Calu3 (cell line): Measurements from ENCODE around the gene SLC26A8. TPM values are rescaled to one million over a fixed set of nuclear protein-coding genes. Genes with fewer than 3 reads are reported as not detected.

Experiments
- BruUV-seq: library from RNA; stranded (reverse); fragments of 400-500 nt; replicated peaks from 2 replicates; lab custom pipeline; 2021; lab: Mats Ljungman, UMichigan
- CTCF ChIA-PET: fragments of 300-600 bp; sonication (Branson Sonifier 250); formaldehyde crosslinking; loops from one replicate; lab custom pipeline; 2022; ENCODE audit warnings: antibody characterized with exemption; lab: Charles Lee
- DNase-seq: peaks from one replicate; pipeline ENCODE4 v3.0.0; 2022
- H3K27ac Mint-ChIP-seq: one replicate; pipeline ENCODE4 v1.8.0; 2022; ENCODE audit warnings: mixed read lengths; ENCODE audit not compliant: unreplicated experiment
- H3K27me3 Mint-ChIP-seq: one replicate; pipeline ENCODE4 v1.8.0; 2022; ENCODE audit warnings: mixed read lengths; ENCODE audit not compliant: unreplicated experiment
- H3K36me3 Mint-ChIP-seq: one replicate; pipeline ENCODE4 v1.8.0; 2022; ENCODE audit warnings: mild to moderate bottlenecking, moderate library complexity, mixed read lengths; ENCODE audit not compliant: insufficient read depth, unreplicated experiment
- H3K4me1 Mint-ChIP-seq: one replicate; pipeline ENCODE4 v1.8.0; 2022; ENCODE audit warnings: mild to moderate bottlenecking, low read depth, mixed read lengths; ENCODE audit not compliant: unreplicated experiment
- H3K4me3 Mint-ChIP-seq: one replicate; pipeline ENCODE4 v1.8.0; 2022; ENCODE audit warnings: mild to moderate bottlenecking, low read depth, moderate library complexity, mixed read lengths; ENCODE audit not compliant: unreplicated experiment
- H3K9me3 Mint-ChIP-seq: one replicate; pipeline ENCODE4 v1.8.0; 2022; ENCODE audit warnings: low read depth, mixed read lengths; ENCODE audit not compliant: unreplicated experiment
- intact Hi-C: fragments of 100-400 bp; cut with micrococcal nuclease; formaldehyde crosslinking; loops from one replicate; pipeline ENCODE4 v1.10.0; 2022; ENCODE audit not compliant: unreplicated experiment
- total RNA-seq: library from RNA; stranded (reverse); gene quantifications from 2 replicates; pipeline ENCODE4 v1.2.3, GENCODE V29; 2022
- TF ChIP-seq, protein P1 (sequence below): fragments of 200-600 bp; IDR thresholded peaks from one replicate; pipeline ENCODE4 v1.8.0; 2022; ENCODE audit warnings: antibody characterized with exemption; ENCODE audit not compliant: unreplicated experiment

Gene SLC26A8
- total RNA-seq, 1 experiment from 2014 or later = not detected

DNA sequence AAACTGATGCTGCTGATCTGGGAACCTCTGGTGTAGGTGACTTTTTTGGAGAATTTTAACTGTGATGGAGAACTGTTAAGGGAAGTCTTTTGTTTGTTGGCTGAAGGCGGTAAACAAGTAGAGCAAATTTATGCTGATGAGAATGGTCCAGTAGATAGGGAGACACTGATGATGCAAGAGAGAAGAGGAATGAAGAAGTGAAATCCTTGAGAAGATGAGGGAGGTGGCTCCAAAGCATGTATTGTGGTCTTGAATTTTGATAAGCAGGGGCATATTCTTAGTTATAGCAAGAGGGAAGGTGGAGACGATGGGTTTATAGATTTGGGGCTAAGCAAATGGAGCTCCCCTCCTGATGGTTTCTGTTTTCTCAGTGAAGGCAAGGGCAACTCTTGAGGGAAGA is 25.1 kb upstream of the SLC26A8 start:
- TF ChIP-seq, protein P1, sequence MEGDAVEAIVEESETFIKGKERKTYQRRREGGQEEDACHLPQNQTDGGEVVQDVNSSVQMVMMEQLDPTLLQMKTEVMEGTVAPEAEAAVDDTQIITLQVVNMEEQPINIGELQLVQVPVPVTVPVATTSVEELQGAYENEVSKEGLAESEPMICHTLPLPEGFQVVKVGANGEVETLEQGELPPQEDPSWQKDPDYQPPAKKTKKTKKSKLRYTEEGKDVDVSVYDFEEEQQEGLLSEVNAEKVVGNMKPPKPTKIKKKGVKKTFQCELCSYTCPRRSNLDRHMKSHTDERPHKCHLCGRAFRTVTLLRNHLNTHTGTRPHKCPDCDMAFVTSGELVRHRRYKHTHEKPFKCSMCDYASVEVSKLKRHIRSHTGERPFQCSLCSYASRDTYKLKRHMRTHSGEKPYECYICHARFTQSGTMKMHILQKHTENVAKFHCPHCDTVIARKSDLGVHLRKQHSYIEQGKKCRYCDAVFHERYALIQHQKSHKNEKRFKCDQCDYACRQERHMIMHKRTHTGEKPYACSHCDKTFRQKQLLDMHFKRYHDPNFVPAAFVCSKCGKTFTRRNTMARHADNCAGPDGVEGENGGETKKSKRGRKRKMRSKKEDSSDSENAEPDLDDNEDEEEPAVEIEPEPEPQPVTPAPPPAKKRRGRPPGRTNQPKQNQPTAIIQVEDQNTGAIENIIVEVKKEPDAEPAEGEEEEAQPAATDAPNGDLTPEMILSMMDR = no peak
- Mint-ChIP-seq H3K4me3 (no peak overlapping the region), H3K36me3 (no peaks in the 10 kb centered on the region), H3K27ac (no peak overlapping the region), H3K4me1 (no peaks in the 10 kb centered on the region), H3K27me3 (no peaks in the 10 kb centered on the region), H3K9me3 (no peaks in the 10 kb centered on the region)
- CTCF ChIA-PET = interaction anchor here (0.8 kb wide), 1 partner anchor 9 kb away, joined by 3 read pairs; no protein-coding TSS in a partner anchor
- no TSS peak for BruUV-seq
- DNase-seq = no peak
- intact Hi-C loops = no loop called here

DNA sequence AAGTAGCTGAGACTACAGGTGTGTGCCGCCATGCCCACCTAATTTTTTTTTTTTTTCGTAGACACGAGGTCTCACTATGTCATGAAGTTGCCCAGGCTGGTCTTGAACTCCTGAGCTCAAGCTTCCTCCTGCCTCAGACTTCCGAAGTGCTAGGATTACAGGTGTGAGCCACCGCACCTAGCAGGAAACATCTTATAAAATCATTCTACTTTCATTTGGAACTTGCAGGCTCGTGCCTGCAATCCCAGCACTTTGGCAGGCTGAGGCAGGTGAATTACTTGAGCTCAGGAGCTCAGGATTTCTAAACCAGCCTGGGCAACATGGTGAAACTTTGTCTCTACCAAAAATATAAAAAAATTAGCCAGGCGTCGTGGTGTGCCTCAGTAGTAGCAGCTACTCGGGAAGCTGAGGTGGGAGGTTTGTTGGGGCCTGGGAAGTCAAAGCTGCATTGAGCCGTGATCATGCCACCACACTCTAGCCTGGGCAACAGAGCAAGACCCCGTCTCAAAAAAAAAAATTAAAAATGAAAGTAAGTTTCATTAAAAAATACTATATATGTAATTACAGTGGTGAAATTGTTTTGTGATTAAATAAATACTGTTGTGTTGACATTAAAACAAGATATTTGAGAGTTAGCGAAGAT is 18.3 kb upstream of the SLC26A8 start:
- CTCF ChIA-PET = no interaction called here
- H3K4me3 Mint-ChIP-seq = no peak overlapping the region
- intact Hi-C loops = no loop called here
- no peaks in the 10 kb centered on the region for H3K36me3 Mint-ChIP-seq
- BruUV-seq = no TSS peak
- H3K27me3 Mint-ChIP-seq = no peaks in the 10 kb centered on the region
- H3K9me3 Mint-ChIP-seq = no peaks in the 10 kb centered on the region
- DNase-seq = no peak
- peaks cover 15% of the 10 kb centered on the region for H3K4me1 Mint-ChIP-seq
- H3K27ac Mint-ChIP-seq = no peak overlapping the region
- TF ChIP-seq, protein P1 = no peak

GRCh38 chr6:36040958-36041357 is 16.5 kb upstream of the SLC26A8 start:
- Mint-ChIP-seq H3K27me3 (no peaks in the 10 kb centered on the region), H3K27ac (no peak overlapping the region), H3K4me3 (no peak overlapping the region), H3K4me1 (peaks cover 23% of the 10 kb centered on the region), H3K36me3 (no peaks in the 10 kb centered on the region), H3K9me3 (no peaks in the 10 kb centered on the region)
- intact Hi-C loops = no loop called here
- TF ChIP-seq, protein P1 = no peak
- DNase-seq = no peak
- CTCF ChIA-PET = no interaction called here
- no TSS peak for BruUV-seq

DNA sequence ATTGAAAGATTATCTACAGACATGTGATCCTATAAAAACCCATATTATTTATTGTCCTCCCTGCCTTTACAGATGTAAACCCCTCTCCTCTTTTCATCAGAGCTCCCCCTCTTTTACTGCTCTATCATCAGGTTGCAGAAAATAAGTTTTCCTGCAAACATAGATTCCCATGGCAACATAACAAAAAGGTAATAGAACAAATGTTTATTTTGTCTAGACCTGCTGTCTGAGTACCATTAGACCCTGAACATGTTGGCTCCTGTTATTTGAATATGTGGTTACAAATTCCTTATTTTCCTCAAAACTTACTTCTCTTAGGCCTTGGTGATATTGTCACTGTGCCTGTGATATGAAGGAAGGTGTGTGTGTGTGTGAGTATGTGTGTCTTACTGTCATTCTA is 14.7 kb upstream of the SLC26A8 start:
- H3K27ac Mint-ChIP-seq = no peak overlapping the region
- intact Hi-C loops = no loop called here
- H3K4me3 Mint-ChIP-seq = no peak overlapping the region
- peaks cover 32% of the 10 kb centered on the region for H3K4me1 Mint-ChIP-seq
- H3K9me3 Mint-ChIP-seq = no peaks in the 10 kb centered on the region
- H3K36me3 Mint-ChIP-seq = no peaks in the 10 kb centered on the region
- TF ChIP-seq, protein P1 = no peak
- H3K27me3 Mint-ChIP-seq = no peaks in the 10 kb centered on the region
- CTCF ChIA-PET = interaction anchor here (1.1 kb wide), 1 partner anchor 10 kb away, joined by 9 read pairs; no protein-coding TSS in a partner anchor
- DNase-seq = no peak
- BruUV-seq = no TSS peak
